T-helper 2 cell (primary cell): ENCODE measurements around the gene MRAP2.

Experiments
- DNase-seq, 5 experiments: peaks; one replicate each; pipeline versions ENCODE4 v3.0.0 to v3.0.0-alpha.2; 2012 to 2022

MRAP2 gene

GRCh38 chr6:84136364-84137050, 102.9 kb downstream of the MRAP2 start:
- DNase-seq = no peak

DNA sequence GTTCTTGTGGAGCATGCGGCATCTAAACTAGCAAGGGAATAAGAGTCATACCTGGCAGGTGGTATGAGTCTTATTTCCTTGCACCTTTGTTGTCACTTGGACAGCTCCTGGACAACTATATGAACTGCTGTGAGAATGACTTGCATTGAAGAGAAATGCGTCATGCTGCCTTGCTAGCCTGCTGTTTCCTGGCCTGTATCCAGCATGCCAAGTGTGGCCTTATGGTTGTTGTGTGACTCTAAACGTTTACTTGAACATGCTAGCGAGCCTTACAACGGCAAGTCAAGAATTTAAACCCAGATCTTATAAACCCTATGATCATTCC, 103.4 kb downstream of the MRAP2 start:
- no peak for DNase-seq

DNA sequence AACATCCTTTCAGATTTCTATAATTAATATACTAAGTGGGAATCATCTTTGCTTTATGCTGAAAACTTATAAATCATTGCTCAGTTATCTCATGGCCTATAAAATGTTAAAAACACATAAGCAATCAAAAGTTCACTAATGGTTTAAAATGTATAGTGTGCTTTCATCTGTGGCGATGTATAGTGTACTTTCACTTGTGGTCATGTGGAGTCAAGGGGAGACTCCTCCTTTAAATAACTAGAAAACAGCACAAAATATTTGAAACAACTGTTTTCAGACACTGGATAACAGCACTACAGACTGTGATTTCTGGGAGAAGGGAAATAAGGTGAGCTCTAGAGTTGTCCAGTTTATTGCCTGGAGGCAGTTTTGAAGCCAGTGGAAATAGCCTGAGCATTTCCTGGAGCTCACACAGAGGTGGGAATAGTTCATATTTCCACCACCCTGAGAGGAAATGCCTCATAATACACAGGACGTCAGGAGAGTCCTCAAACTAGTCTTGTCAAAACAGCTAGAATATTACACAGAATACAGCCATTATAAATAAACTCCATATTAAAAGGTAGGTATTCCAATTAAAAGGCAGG, 104.5 kb downstream of the MRAP2 start:
- peak in 1 of 5 experiments; percentile 3 for DNase-seq

GRCh38 chr6:84139311-84139710, 105.7 kb downstream of the MRAP2 start:
- no peak for DNase-seq
